HG03097 (cell line): Measurements from ENCODE around the gene PTGES2.
"Not testable (repeated sequence)": the region's sequence is repeated elsewhere in the genome, so short reads cannot be mapped to it uniquely, and the experiment has no call there.

Source experiments
- ATAC-seq: cut with Tn5 transposase; IDR thresholded peaks from one replicate; pipeline ENCODE4 v1.9.1; 2021; ENCODE audit not compliant: unreplicated experiment, low FRiP score

PTGES2 gene

GRCh38 chr9:128092199-128092977, 35.1 kb downstream of the PTGES2 start:
- ATAC-seq: no peak

- no peak for ATAC-seq
These were observed 36.0 kb downstream of the PTGES2 start for GRCh38 chr9:128091571-128091970.

DNA sequence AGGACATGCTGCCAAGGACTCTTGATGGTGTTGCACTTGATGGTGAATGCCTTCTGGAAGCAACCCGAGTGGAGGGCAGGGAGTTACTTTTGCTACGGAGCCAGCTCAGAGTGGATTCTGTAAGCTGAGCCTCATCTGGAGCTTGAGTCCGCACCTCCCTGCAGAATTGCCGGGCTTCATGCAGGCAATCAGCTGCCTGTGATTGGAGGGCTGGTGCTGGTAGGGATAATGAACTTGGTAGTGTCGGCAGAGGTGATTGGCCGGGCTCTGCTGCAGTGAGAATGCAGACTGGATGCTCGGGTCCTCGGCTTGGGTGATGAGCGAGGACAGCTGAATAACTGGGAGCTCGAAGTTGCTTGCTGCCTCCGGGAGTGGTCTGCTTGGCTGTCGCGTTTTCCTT, 36.4 kb downstream of the PTGES2 start:
- no peak for ATAC-seq

- ATAC-seq: no peak
These were observed 38.2 kb downstream of the PTGES2 start for GRCh38 chr9:128089299-128089698.

GRCh38 chr9:128088253-128088945, 39.1 kb downstream of the PTGES2 start:
- no peak for ATAC-seq

DNA sequence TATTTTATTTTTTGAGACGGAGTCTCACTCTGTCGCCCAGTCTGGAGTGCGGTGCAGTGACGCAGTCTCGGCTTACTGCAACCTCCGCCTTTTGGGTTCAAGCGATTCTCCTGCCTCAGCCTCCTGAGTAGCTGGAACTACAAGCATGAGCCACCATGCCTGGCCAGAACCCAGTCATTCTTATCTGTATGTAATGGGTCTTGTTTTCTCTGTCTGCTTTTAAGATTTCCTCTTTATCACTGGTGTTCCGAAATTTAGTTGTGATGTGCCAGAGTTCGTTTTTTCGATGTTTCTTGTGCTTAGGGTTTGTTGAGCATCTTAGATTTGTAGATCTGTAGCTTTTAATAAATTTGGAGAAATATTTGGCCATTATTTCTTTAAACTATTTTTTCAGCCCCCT, 40.3 kb downstream of the PTGES2 start:
- ATAC-seq: no peak

DNA sequence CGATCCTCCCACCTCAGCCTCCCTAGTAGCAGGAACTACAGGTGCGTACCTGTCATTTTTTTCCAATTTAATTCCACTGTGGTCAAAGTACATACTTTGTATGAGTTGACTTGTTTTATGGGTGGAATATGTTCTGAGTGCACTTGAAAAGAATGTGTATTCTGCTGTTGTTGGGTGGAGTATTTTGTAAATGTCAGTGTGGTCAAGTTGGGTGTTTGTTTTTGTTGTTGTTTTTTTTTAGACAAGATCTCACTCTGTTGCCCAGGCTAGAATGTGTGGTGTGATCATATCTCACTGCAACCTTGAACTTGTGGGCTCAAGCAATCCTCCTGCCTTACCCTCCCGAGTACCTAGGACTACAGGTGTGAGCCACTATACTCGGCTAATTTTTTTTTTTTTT, 41.6 kb downstream of the PTGES2 start:
- ATAC-seq: no peak

- no peak for ATAC-seq
These were observed 42.8 kb downstream of the PTGES2 start for GRCh38 chr9:128084746-128085145.

DNA sequence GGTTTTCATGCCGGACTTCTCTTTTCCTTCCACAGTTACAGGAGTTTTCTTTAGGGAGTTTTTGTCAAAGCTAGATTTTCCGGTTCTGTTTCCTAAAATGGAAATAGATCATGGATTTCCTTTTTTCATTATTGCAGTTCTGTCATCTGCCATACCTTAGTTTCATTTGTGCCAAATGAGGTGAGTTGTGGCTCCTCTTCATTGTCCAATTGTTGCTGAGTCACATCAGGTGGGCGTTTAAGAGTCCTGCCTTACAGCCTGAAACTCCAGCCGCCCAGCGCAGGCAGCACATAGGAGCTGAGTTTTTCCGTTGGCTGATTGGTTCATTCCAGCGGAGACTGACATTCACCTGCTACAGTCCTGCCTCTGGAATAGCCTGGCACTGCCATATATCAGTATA, 45.4 kb downstream of the PTGES2 start:
- ATAC-seq: no peak

DNA sequence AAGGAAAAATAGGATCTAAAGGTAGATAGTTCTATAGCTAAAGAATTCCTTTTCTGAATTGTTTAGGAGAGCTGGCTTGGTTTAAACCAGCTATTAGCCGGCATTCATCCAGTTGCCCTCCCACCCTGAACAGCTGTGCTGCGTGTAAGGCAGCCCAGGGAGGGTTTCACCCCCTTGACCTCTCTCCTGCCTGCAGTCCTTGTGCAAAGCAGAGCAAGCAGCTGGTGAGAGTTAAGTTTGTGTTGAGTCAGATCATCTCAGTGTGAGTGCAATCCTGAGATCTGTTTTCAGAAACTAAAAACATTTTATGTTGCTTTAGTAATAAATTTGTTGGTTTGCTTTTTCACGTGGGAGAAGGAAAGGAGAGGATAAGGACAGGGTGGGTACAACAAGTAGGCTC, 46.5 kb downstream of the PTGES2 start:
- ATAC-seq: no peak

DNA sequence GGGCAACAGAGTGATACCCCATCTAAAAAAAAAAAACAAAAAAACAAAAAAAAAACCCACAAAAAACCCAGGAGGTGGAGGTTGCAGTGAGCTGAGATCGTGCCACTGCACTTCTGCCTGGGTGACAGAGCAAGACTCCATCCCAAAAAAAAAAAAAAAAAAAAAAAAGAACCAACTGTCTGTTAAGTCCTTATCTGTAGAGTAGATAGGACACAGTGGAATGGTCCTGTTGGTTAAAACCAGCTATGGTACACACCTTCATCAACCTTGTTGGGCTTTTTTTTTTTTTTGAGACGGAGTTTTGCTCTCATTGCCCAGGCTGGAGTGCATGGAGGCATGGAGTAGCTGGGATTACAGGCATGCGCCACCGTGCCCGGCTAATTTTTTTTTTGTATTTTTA, 47.3 kb downstream of the PTGES2 start:
- no peak for ATAC-seq

- ATAC-seq: no peak
These were observed 48.8 kb downstream of the PTGES2 start for GRCh38 chr9:128078504-128079434.

DNA sequence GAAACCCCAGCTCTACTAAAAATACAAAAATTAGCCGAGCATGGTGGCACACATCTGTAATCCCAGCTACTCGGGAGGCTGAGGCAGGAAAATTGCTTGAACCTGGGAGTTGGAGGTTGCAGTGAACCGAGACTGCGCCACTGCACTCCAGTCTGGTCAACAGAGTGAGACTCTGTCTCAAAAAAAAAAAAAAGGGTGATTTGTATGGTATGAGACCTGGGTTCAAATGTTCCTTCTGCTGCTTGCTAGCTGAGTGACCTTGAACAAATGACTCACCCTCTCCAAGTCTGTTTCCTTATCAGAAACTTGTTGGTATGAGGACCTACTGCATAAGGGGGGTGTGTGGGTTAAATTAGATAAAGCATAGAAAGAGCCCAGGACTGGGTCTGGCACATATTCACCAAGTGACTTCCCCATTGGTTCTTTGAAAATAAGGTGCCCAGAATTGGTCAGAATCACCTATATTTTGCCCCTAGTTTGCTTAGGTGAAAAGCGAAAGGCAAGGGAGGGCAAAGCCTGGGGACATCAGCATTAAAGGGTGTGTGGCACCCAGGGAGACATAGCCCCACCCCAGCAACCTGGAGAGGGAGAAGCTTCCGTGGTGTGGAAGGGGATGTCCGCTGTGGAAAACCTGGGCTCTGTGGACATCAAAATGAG, 49.6 kb downstream of the PTGES2 start:
- no peak for ATAC-seq

- ATAC-seq: no peak
These were observed 54.2 kb downstream of the PTGES2 start for GRCh38 chr9:128073253-128073886.

DNA sequence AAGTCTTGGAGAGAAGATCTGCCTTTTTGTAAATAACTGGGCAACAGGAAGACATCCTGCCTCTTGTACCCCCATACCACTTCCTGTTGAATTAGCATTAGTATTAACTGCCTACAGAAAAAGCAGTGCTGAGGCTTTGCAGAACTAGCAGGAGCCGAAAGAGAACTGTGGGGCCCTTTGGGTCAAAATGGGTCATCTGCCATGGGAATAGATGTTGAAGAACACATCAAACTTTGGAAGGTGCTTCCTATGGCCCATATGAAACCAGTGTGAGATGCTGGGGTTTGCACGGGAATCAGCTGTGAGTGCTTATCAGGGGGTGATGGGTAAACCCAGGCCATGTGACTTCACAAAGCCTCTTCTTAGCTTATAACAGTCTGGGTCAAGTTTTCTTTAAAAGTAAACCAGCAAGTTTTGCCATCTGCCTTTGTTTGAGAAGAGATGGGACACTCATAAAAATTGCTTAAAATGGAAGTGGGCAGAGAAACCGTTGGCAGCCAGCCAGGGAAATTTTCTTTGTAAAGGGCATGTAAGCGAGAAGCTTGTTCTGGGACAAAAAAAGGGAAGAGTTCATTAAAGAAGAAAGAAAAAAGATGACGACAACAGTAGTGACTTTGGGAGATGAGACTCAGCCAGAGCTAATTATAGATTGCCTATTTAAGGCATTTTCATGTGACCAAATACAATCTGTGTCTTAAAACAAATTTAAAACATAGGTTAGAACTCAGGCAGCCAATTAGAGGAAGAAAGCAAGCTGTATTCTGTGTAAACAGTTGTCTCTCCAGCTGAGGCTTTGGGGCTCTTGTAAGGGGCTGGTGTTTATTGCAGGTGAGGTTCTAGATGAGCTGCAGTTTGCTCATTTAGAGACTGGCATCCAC, 55.1 kb downstream of the PTGES2 start:
- no peak for ATAC-seq

- ATAC-seq: not testable (repeated sequence)
These were observed 56.1 kb downstream of the PTGES2 start for GRCh38 chr9:128071475-128071874.

- ATAC-seq: no peak
These were observed 56.7 kb downstream of the PTGES2 start for GRCh38 chr9:128070874-128071273.
